HG02623 (cell line): ENCODE data around the gene AKIP1.

Experiments
- ATAC-seq: cut with Tn5 transposase; IDR thresholded peaks from one replicate; pipeline ENCODE4 v1.9.1; 2021; ENCODE audit warnings: moderate library complexity; ENCODE audit not compliant: unreplicated experiment

AKIP1 gene

GRCh38 chr11:8956860-8957259, 45.9 kb downstream of the AKIP1 start:
- no peak for ATAC-seq

- ATAC-seq, result peak; percentile 28
These were observed 48.7 kb downstream of the AKIP1 start for GRCh38 chr11:8959546-8960166.

- no peak for ATAC-seq
These were observed 50.4 kb downstream of the AKIP1 start for GRCh38 chr11:8961401-8961800.

DNA sequence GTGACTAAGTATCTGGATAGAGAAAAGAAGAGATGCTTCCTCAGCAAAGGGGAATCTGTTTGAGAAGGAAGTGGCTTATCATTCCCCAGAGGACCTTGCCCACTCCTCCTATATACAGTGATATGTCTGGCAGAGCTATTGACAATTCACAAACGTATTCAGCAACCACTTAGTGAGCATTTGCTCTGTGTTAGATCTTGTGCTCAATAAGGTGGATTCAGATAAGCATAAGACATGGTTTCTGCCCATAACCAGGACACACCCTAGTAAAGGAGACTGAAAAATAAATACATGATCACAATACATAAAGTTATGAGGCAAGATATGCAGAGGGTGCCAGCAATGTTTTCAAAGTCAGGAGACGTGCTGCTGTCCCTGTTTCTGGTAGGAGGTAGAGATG, 51.9 kb downstream of the AKIP1 start:
- no peak for ATAC-seq

DNA sequence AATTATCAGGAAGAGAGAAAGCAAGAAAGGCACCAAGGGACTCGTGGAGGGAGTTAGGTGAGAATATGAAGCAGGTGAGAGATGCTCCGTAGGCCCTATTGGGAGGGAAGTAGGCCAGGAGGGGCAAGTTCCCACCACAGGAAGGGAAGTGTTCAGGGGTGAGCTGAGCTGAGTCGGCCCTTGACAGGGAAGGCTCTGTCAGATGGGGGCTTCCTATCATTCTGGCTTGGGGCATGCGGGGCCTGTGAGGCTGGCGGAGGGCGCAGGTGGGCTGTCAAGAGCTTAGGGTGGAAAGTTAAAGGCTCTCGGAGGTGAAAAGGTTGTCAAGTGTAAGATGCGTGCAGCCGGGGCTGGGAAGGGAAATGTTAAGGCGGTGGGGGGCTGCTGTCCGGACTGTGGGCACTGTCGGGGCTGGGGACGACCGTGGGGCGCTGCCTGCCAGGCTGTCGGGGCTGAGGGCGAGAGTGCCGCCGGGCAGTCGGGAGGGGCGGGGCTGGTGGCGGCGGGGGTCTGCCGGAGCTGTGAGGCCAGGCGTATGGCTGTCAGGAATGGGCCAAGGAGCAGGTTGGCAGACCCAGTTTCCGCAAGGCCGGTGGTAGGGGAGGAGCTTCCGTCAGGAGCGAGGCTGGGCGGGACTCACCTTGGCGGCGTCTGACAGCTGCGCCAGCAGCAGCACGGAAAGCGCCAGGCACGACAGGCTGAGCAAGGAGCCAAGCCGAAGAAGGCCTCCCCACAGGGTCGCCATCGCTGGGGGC, 52.8 kb downstream of the AKIP1 start:
- ATAC-seq, result peak; percentile 62

DNA sequence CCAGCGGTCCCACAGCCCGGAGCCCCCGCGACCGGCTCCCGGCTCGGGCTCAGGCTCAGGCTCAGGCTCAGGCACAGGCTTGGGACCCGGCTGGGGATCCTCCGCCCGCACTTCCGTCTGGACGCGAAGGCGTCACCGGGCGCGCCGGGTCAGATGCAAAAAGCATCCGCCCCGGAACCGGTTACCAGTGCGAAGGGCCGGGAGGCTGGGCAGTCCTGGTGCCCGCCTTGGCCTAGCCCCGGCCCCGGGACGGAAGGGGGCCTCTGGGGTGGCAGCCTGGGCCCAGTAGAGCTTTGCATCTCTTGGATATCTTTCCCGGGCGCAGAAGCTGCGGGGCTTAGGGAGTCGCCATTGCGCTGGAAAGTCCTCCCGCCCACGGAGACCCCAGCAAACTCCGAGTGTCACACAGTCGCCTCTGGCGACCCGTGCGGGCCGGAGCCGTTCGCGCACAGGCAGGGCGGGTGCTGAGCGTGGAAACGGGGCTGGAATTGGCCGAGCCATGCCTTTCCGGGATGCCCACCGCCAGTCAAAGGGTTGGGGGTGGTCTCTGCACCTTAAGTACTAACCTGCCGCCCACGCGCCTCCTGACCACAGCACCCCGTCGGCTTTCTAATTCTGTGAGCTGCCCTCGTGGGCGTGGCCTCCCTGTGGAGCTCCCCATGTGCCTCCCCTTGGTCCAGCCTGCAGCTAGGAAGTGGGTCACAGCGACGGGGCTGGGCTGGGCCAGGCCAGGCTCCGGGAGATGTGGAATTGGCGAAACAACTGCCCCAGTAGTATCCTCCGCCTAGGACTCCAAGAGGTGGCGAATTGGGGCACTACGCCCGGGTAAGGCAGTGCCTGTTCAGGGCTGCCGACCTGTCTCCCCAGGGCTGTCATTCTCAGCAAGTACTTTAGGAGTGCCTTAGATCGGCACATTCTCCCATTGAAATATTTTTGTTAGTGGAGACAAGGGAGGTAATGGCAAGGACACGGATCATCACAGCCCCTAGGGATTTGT, 53.6 kb downstream of the AKIP1 start, which contains the start of gene TMEM9B:
Gene TMEM9B (minus strand): TSS at position 119 of the 997 bp plus-strand sequence. CDS start 129 bp downstream, outside the sequence.
- ATAC-seq, result peak; percentile 82

DNA sequence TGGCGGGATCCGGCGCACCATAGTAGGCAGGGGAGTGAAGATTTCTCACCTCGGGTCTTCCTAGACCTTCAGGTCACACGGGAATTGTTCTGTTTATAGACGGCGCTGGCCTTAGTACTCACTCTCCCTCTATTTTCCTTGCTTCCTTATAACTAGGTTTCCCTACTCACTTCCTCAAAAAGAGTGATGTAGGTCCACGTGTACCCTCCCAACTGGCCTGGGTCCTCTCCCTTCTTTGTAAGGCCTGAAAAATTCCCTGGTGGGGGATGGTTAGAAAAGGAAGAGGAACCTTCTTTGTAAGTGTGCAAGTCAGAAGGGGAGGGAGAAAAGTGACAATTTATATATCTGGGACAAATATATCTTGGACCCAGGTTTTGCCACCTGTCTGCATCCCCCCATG, 56.2 kb downstream of the AKIP1 start:
- ATAC-seq, result no peak
